Endothelial cell of umbilical vein (primary cell): ENCODE data around the gene AAMDC.
"Not testable (repeated sequence)": the region's sequence is repeated elsewhere in the genome, so short reads cannot be mapped to it uniquely, and the experiment has no call there.

Experiments
- EZH2 ChIP-seq: IDR thresholded peaks from 2 replicates; pipeline ENCODE4 v1.6.1; 2012; ENCODE audit warnings: borderline replicate concordance, low read depth, mild to moderate bottlenecking, moderate library complexity, low read length, inconsistent platforms; ENCODE audit not compliant: severe bottlenecking
- MAX ChIP-seq: IDR thresholded peaks from 2 replicates; pipeline ENCODE4 v1.6.1; 2011; ENCODE audit not compliant: insufficient read depth, insufficient read length
- POLR2A ChIP-seq: IDR thresholded peaks from 2 replicates; pipeline ENCODE4 v1.6.1; 2012; ENCODE audit warnings: low read depth, mild to moderate bottlenecking, control low read depth, low read length
- POLR2AphosphoS5 ChIP-seq: IDR thresholded peaks from 2 replicates; pipeline ENCODE4 v1.6.1; 2012; ENCODE audit warnings: low read depth, mild to moderate bottlenecking, control low read depth, low read length, moderate library complexity; ENCODE audit not compliant: insufficient read depth

GRCh38 chr11:77891256-77891655 is 70.3 kb downstream of the AAMDC start:
- not testable (repeated sequence) for TF ChIP-seq EZH2, POLR2AphosphoS5, MAX, POLR2A
